WTC11 (cell line): ENCODE measurements around the gene EPN3. TPM values are rescaled to one million over a fixed set of nuclear protein-coding genes. Genes with fewer than 3 reads are reported as not detected.

ENCODE experiments used
- ATAC-seq: fragments of 200-7000 bp; cut with Tn5 transposase; 2 replicates; pipeline ENCODE4 v1.10.0; 2021; ENCODE audit warnings: mild to moderate bottlenecking, moderate library complexity
- CTCF ChIA-PET: fragments of 300-600 bp; sonication (Branson Sonifier 250); formaldehyde crosslinking; loops from one replicate; lab custom pipeline; 2021; ENCODE audit warnings: antibody characterized with exemption; lab: Charles Lee
- POLR2A ChIA-PET: fragments of 350-600 bp; sonication (Branson Sonifier 250); formaldehyde crosslinking; loops from one replicate; lab custom pipeline; 2021; ENCODE audit warnings: antibody characterized with exemption; lab: Charles Lee
- DNase-seq: peaks from one replicate; pipeline ENCODE4 v3.0.0; 2021; ENCODE audit warnings: low spot score
- H3K27ac Mint-ChIP-seq: 2 replicates; pipeline ENCODE4 v1.8.0; 2021; ENCODE audit warnings: mixed read lengths
- H3K27me3 Mint-ChIP-seq: 2 replicates; pipeline ENCODE4 v1.8.0; 2021; ENCODE audit warnings: low read depth, mild to moderate bottlenecking, moderate library complexity, mixed read lengths
- H3K36me3 Mint-ChIP-seq: 2 replicates; pipeline ENCODE4 v1.8.0; 2021; ENCODE audit warnings: mixed read lengths
- H3K4me1 Mint-ChIP-seq: 2 replicates; pipeline ENCODE4 v1.8.0; 2022; ENCODE audit warnings: mixed read lengths
- H3K4me3 Mint-ChIP-seq: 2 replicates; pipeline ENCODE4 v1.8.0; 2021; ENCODE audit warnings: mild to moderate bottlenecking, moderate library complexity, mixed read lengths
- H3K9me3 Mint-ChIP-seq: 2 replicates; pipeline ENCODE4 v1.8.0; 2021; ENCODE audit warnings: mixed read lengths
- CBFB ChIP-seq: sonication (generic); formaldehyde crosslinking; IDR thresholded peaks from 2 replicates; pipeline ENCODE4 v1.8.1; 2022; ENCODE audit warnings: mild to moderate bottlenecking, low read depth, missing genetic modification reagents
- CREM ChIP-seq: sonication (generic); formaldehyde crosslinking; IDR thresholded peaks from 2 replicates; pipeline ENCODE4 v1.8.1; 2022; ENCODE audit warnings: mild to moderate bottlenecking, missing genetic modification reagents, moderate library complexity
- ESRRA ChIP-seq: sonication (generic); formaldehyde crosslinking; IDR thresholded peaks from 2 replicates; pipeline ENCODE4 v1.8.1; 2022; ENCODE audit warnings: mild to moderate bottlenecking, missing genetic modification reagents, borderline replicate concordance
- GTF2I ChIP-seq: fragments of 250-450 bp; sonication (Bioruptor Pico); conservative IDR thresholded peaks from 2 replicates; pipeline ENCODE4 v1.4.0; 2021; ENCODE audit warnings: mild to moderate bottlenecking
- HMGA2 ChIP-seq: fragments of 250-450 bp; sonication (Bioruptor Pico); IDR thresholded peaks from 2 replicates; pipeline ENCODE4 v1.4.0; 2021; ENCODE audit warnings: mild to moderate bottlenecking, moderate library complexity
- NR1H2 ChIP-seq: sonication (generic); formaldehyde crosslinking; IDR thresholded peaks from 2 replicates; pipeline ENCODE4 v1.9.0; 2021; ENCODE audit warnings: mild to moderate bottlenecking, moderate library complexity, missing genetic modification reagents
- NR2C2 ChIP-seq: sonication (generic); formaldehyde crosslinking; IDR thresholded peaks from 2 replicates; pipeline ENCODE4 v1.8.0; 2022; ENCODE audit warnings: mild to moderate bottlenecking, missing genetic modification reagents
- NR3C1 ChIP-seq: sonication (generic); formaldehyde crosslinking; conservative IDR thresholded peaks from 2 replicates; pipeline ENCODE4 v1.8.1; 2023; ENCODE audit warnings: low read depth, mild to moderate bottlenecking, missing genetic modification reagents
- SOX15 ChIP-seq: fragments of 250-450 bp; sonication (Bioruptor Pico); IDR thresholded peaks from 2 replicates; pipeline ENCODE4 v1.9.0; 2021; ENCODE audit warnings: mild to moderate bottlenecking
- ZNF416 ChIP-seq: fragments of 250-450 bp; sonication (Bioruptor Pico); IDR thresholded peaks from 2 replicates; pipeline ENCODE4 v1.9.0; 2021; ENCODE audit warnings: mild to moderate bottlenecking, inconsistent platforms
- total RNA-seq: library from RNA; stranded (reverse); gene quantifications from 3 replicates; pipeline ENCODE4 v1.2.3, GENCODE V29; 2021
- TF ChIP-seq, protein P1 (sequence below): sonication (generic); formaldehyde crosslinking; IDR thresholded peaks from 2 replicates; pipeline ENCODE4 v1.8.0; 2022; ENCODE audit warnings: missing genetic modification reagents
- TF ChIP-seq, protein P2 (sequence below): sonication (generic); formaldehyde crosslinking; IDR thresholded peaks from 2 replicates; pipeline ENCODE4 v1.8.1; 2022; ENCODE audit warnings: low read depth, mild to moderate bottlenecking, moderate library complexity, missing genetic modification reagents, borderline replicate concordance
- TF ChIP-seq, protein P3 (sequence below): sonication (generic); formaldehyde crosslinking; IDR thresholded peaks from 2 replicates; pipeline ENCODE4 v1.8.1; 2023; ENCODE audit warnings: mild to moderate bottlenecking, missing genetic modification reagents, moderate library complexity
- TF ChIP-seq, protein P4 (sequence below): sonication (generic); formaldehyde crosslinking; conservative IDR thresholded peaks from 2 replicates; pipeline ENCODE4 v1.8.1; 2022; ENCODE audit warnings: mild to moderate bottlenecking, missing genetic modification reagents
- TF ChIP-seq, protein P5 (sequence below): fragments of 250-450 bp; sonication (Bioruptor Pico); IDR thresholded peaks from 2 replicates; pipeline ENCODE4 v1.9.0; 2021; ENCODE audit warnings: mild to moderate bottlenecking, borderline replicate concordance
- TF ChIP-seq, protein P6 (sequence below): sonication (generic); formaldehyde crosslinking; IDR thresholded peaks from 2 replicates; pipeline ENCODE4 v1.8.0; 2022; ENCODE audit warnings: mild to moderate bottlenecking, missing genetic modification reagents

The EPN3 gene
- total RNA-seq, 1 experiment from 2014 or later, result 8.8 TPM

DNA sequence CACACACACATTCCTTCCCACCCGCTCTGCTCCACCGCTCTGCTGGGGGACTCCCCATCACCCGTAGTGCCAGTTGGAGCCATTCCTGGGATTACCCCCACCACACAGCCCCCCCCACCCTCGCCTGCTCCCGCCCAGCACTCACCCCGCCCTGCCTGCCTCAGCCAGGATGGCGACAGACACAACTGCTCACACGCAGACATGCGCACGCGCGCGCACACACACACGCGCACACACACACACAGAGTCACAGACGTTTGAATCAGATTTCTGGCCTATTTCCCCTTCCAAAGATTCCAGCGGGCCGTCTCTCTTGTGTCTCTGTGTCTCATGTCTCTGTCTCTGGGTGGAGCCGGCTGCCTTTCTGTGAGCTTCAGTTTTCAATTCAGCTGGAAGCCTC is 32.4 kb downstream of the EPN3 start:
- Mint-ChIP-seq H3K36me3 (no peaks in the 10 kb centered on the region), H3K4me3 (peak overlapping the region; percentile 63), H3K9me3 (no peaks in the 10 kb centered on the region), H3K27me3 (peaks cover 66% of the 10 kb centered on the region), H3K27ac (no peak overlapping the region), H3K4me1 (peaks cover 36% of the 10 kb centered on the region)
- POLR2A ChIA-PET, result no interaction called here
- TF ChIP-seq CBFB (CRISPR knock-in tag) (no peak), SOX15 (CRISPR knock-in tag) (no peak), NR2C2 (CRISPR knock-in tag) (no peak), ESRRA (no peak), HMGA2 (CRISPR knock-in tag) (no peak), ZNF416 (CRISPR knock-in tag) (no peak), NR3C1 (CRISPR knock-in tag) (no peak), GTF2I (CRISPR knock-in tag) (no peak), CREM (no peak), NR1H2 (no peak)
- TF ChIP-seq, protein P1, sequence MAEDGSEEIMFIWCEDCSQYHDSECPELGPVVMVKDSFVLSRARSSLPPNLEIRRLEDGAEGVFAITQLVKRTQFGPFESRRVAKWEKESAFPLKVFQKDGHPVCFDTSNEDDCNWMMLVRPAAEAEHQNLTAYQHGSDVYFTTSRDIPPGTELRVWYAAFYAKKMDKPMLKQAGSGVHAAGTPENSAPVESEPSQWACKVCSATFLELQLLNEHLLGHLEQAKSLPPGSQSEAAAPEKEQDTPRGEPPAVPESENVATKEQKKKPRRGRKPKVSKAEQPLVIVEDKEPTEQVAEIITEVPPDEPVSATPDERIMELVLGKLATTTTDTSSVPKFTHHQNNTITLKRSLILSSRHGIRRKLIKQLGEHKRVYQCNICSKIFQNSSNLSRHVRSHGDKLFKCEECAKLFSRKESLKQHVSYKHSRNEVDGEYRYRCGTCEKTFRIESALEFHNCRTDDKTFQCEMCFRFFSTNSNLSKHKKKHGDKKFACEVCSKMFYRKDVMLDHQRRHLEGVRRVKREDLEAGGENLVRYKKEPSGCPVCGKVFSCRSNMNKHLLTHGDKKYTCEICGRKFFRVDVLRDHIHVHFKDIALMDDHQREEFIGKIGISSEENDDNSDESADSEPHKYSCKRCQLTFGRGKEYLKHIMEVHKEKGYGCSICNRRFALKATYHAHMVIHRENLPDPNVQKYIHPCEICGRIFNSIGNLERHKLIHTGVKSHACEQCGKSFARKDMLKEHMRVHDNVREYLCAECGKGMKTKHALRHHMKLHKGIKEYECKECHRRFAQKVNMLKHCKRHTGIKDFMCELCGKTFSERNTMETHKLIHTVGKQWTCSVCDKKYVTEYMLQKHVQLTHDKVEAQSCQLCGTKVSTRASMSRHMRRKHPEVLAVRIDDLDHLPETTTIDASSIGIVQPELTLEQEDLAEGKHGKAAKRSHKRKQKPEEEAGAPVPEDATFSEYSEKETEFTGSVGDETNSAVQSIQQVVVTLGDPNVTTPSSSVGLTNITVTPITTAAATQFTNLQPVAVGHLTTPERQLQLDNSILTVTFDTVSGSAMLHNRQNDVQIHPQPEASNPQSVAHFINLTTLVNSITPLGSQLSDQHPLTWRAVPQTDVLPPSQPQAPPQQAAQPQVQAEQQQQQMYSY (CRISPR knock-in tag), result no peak
- TF ChIP-seq, protein P2, sequence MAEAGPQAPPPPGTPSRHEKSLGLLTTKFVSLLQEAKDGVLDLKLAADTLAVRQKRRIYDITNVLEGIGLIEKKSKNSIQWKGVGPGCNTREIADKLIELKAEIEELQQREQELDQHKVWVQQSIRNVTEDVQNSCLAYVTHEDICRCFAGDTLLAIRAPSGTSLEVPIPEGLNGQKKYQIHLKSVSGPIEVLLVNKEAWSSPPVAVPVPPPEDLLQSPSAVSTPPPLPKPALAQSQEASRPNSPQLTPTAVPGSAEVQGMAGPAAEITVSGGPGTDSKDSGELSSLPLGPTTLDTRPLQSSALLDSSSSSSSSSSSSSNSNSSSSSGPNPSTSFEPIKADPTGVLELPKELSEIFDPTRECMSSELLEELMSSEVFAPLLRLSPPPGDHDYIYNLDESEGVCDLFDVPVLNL (CRISPR knock-in tag), result no peak
- TF ChIP-seq, protein P3, sequence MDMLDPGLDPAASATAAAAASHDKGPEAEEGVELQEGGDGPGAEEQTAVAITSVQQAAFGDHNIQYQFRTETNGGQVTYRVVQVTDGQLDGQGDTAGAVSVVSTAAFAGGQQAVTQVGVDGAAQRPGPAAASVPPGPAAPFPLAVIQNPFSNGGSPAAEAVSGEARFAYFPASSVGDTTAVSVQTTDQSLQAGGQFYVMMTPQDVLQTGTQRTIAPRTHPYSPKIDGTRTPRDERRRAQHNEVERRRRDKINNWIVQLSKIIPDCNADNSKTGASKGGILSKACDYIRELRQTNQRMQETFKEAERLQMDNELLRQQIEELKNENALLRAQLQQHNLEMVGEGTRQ (CRISPR knock-in tag), result no peak
- TF ChIP-seq, protein P4, sequence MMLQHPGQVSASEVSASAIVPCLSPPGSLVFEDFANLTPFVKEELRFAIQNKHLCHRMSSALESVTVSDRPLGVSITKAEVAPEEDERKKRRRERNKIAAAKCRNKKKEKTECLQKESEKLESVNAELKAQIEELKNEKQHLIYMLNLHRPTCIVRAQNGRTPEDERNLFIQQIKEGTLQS (CRISPR knock-in tag), result no peak
- TF ChIP-seq, protein P5, sequence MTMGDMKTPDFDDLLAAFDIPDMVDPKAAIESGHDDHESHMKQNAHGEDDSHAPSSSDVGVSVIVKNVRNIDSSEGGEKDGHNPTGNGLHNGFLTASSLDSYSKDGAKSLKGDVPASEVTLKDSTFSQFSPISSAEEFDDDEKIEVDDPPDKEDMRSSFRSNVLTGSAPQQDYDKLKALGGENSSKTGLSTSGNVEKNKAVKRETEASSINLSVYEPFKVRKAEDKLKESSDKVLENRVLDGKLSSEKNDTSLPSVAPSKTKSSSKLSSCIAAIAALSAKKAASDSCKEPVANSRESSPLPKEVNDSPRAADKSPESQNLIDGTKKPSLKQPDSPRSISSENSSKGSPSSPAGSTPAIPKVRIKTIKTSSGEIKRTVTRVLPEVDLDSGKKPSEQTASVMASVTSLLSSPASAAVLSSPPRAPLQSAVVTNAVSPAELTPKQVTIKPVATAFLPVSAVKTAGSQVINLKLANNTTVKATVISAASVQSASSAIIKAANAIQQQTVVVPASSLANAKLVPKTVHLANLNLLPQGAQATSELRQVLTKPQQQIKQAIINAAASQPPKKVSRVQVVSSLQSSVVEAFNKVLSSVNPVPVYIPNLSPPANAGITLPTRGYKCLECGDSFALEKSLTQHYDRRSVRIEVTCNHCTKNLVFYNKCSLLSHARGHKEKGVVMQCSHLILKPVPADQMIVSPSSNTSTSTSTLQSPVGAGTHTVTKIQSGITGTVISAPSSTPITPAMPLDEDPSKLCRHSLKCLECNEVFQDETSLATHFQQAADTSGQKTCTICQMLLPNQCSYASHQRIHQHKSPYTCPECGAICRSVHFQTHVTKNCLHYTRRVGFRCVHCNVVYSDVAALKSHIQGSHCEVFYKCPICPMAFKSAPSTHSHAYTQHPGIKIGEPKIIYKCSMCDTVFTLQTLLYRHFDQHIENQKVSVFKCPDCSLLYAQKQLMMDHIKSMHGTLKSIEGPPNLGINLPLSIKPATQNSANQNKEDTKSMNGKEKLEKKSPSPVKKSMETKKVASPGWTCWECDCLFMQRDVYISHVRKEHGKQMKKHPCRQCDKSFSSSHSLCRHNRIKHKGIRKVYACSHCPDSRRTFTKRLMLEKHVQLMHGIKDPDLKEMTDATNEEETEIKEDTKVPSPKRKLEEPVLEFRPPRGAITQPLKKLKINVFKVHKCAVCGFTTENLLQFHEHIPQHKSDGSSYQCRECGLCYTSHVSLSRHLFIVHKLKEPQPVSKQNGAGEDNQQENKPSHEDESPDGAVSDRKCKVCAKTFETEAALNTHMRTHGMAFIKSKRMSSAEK (CRISPR knock-in tag), result no peak
- TF ChIP-seq, protein P6, sequence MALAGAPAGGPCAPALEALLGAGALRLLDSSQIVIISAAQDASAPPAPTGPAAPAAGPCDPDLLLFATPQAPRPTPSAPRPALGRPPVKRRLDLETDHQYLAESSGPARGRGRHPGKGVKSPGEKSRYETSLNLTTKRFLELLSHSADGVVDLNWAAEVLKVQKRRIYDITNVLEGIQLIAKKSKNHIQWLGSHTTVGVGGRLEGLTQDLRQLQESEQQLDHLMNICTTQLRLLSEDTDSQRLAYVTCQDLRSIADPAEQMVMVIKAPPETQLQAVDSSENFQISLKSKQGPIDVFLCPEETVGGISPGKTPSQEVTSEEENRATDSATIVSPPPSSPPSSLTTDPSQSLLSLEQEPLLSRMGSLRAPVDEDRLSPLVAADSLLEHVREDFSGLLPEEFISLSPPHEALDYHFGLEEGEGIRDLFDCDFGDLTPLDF (CRISPR knock-in tag), result no peak
- DNase-seq (no peak), ATAC-seq (no peak)
- CTCF ChIA-PET, result interaction anchor here (1.0 to 7.2 kb wide), 5 partner anchors 14 to 63 kb away, joined by 3 to 135 read pairs (median 3); no protein-coding TSS in a partner anchor
